ENCODE measurements around the gene ZFYVE26. TPM values are rescaled to one million over a fixed set of nuclear protein-coding genes. Genes with fewer than 3 reads are reported as not detected.

The ZFYVE26 gene
- total RNA-seq, 1 experiment from 2014 or later = 19.9 TPM

DNA sequence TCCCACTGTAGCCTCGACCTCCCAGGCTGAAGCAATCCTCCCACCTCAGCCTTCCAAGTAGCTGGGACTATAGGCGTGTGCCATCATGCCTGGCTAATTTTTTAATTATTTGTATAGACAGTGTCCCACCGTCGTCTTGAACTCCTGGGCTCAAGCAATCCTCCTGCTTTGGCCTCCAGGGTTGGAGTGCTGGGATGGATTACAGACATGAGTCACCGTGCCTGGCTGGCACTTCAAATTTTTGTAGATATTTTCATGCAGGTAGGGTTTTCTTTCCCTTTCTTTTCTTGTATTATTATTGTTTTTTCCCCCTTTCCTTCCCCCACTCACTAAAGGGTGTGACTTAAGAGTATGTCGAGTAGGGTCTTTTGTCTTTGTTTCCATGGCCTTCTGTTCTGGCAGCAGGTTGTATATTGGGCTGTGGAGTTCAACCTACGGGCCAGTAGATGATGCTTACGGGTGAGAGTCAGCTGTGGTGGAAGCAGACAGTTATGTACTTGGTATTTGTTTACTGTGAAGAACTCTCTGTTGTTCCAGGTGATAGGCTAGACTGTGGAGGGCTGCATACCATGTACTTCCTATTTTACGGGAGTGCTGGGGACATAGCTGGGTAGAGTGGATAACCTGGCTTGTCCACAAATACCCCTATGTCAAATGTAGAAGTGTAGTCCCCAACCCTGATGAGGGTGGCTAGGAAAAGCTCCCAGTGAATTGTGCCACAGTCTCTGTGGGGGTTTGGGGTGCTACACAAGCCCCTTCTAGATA, 33.9 kb upstream of the ZFYVE26 start:
- Histone ChIP-seq H4K5ac (ENCODE audit: insufficient read length, low read depth, low read length) (no peak overlapping the region), H2BK15ac (ENCODE audit: low read depth, low read length) (no peak overlapping the region), H3K23me2 (ENCODE audit: insufficient read length, low read depth, low read length, poor library complexity, severe bottlenecking) (no peaks in the 10 kb centered on the region), H3K27ac (ENCODE audit: insufficient read length, low read depth, low read length) (no peak overlapping the region), H2BK20ac (ENCODE audit: low read depth, low read length, poor library complexity, severe bottlenecking) (no peak overlapping the region), H3K56ac (ENCODE audit: insufficient read length, low read depth, low read length) (no peak overlapping the region), H3K14ac (ENCODE audit: insufficient read depth, low read length) (no peak overlapping the region), H3K9ac (ENCODE audit: extremely low read depth, insufficient read length, low read length) (no peak overlapping the region), H2BK120ac (ENCODE audit: low read depth, low read length, poor library complexity, severe bottlenecking) (no peak overlapping the region), H2AK5ac (ENCODE audit: insufficient read length, low read length) (no peak overlapping the region), H3K23ac (ENCODE audit: insufficient read length, low read depth, low read length) (no peak overlapping the region), H3K4me1 (ENCODE audit: insufficient read depth, low read length) (no peaks in the 10 kb centered on the region), H2BK5ac (ENCODE audit: insufficient read length, low read length) (no peak overlapping the region), H3K4ac (ENCODE audit: low read depth, low read length) (no peak overlapping the region), H3T11ph (ENCODE audit: low read length) (no peak overlapping the region), H2BK12ac (ENCODE audit: insufficient read length, low read depth, low read length) (no peak overlapping the region), H4K8ac (replicated peaks; ENCODE audit: insufficient read length, low read depth, low read length) (no peak overlapping the region), H3K79me1 (ENCODE audit: insufficient read depth, low read depth, low read length, poor library complexity, severe bottlenecking) (no peaks in the 10 kb centered on the region), H2AFZ (ENCODE audit: low read length) (no peak overlapping the region), H3K79me2 (ENCODE audit: insufficient read depth, low read length) (no peaks in the 10 kb centered on the region), H3K9me3 (ENCODE audit: control insufficient read depth, low read depth, low read length) (no peaks in the 10 kb centered on the region), H3K18ac (ENCODE audit: insufficient read length, low read depth, low read length) (no peak overlapping the region), H4K20me1 (ENCODE audit: control insufficient read depth, insufficient read depth, insufficient read length) (no peaks in the 10 kb centered on the region), H4K91ac (ENCODE audit: insufficient read length, low read depth, low read length) (no peak overlapping the region), H3K4me2 (ENCODE audit: insufficient read depth, insufficient read length, low read length) (no peak overlapping the region), H3K27me3 (ENCODE audit: insufficient read depth, low read length) (no peaks in the 10 kb centered on the region)
- Mint-ChIP-seq H3K4me3 (no peak overlapping the region; a peak in 1 of 5 replicates), H3K9me3 (peaks cover 7 to 12% of the 10 kb centered on the region in 2 experiments; a peak in 4 of 5 replicates), H3K27me3 (ENCODE audit: low read depth) (no peaks in the 10 kb centered on the region), H3K36me3 (ENCODE audit: insufficient read depth in 1 of 3, low read depth in 3 of 3) (peaks cover 4 to 20% (median 7%) of the 10 kb centered on the region in 3 experiments; a peak in 6 of 7 replicates), H3K4me1 (no peaks in the 10 kb centered on the region; a peak in 1 of 4 replicates), H3K27ac (peak overlapping the region in 1 of 3 experiments; percentile 36; a peak in 1 of 7 replicates)
- WGBS (ENCODE audit: extremely low coverage, insufficient read length, low lambda C conversion rate) = no CpG with 5 or more reads among the region's 9 CpGs
- TF ChIP-seq, protein P1, sequence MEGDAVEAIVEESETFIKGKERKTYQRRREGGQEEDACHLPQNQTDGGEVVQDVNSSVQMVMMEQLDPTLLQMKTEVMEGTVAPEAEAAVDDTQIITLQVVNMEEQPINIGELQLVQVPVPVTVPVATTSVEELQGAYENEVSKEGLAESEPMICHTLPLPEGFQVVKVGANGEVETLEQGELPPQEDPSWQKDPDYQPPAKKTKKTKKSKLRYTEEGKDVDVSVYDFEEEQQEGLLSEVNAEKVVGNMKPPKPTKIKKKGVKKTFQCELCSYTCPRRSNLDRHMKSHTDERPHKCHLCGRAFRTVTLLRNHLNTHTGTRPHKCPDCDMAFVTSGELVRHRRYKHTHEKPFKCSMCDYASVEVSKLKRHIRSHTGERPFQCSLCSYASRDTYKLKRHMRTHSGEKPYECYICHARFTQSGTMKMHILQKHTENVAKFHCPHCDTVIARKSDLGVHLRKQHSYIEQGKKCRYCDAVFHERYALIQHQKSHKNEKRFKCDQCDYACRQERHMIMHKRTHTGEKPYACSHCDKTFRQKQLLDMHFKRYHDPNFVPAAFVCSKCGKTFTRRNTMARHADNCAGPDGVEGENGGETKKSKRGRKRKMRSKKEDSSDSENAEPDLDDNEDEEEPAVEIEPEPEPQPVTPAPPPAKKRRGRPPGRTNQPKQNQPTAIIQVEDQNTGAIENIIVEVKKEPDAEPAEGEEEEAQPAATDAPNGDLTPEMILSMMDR (conservative IDR thresholded peaks at IDR 0.05) = no peak
- no peak for DNase-seq

Measured in H9 (cell line).